Lung (tissue), 12 donors: ENCODE data around the gene FOXN3. TPM values are rescaled to one million over a fixed set of nuclear protein-coding genes. Genes with fewer than 3 reads are reported as not detected.

Source experiments
- ATAC-seq: fragments of 200-7000 bp; cut with Tn5 transposase; one replicate; pipeline ENCODE4 v1.9.1; 2020; ENCODE audit warnings: moderate number of reproducible peaks; ENCODE audit not compliant: insufficient read depth, low FRiP score
- DNase-seq, 3 donors: peaks; one replicate each; pipeline ENCODE4 v3.0.0-alpha.2; 2013 to 2017
- H3K27ac ChIP-seq, 2 donors: one replicate each; pipeline ENCODE4 v1.5.1; 2013; ENCODE audit warnings: mild to moderate bottlenecking in 2 of 2, moderate library complexity in 2 of 2, control low read depth in 1 of 2, inconsistent platforms in 1 of 2, low read depth in 1 of 2, low read length in 1 of 2
- H3K27me3 ChIP-seq, 3 donors: one replicate each; pipeline ENCODE4 v1.5.1; 2013; ENCODE audit warnings: low read length in 2 of 3; ENCODE audit not compliant: control insufficient read depth in 3 of 3, insufficient read depth in 3 of 3
- H3K36me3 ChIP-seq, 4 donors: one replicate each; pipeline ENCODE4 v1.5.1; 2013; ENCODE audit warnings: low read length in 4 of 4, mild to moderate bottlenecking in 1 of 4, moderate library complexity in 1 of 4; ENCODE audit not compliant: control insufficient read depth in 4 of 4, insufficient read depth in 4 of 4
- H3K4me1 ChIP-seq, 5 donors: one replicate each; pipeline ENCODE4 v1.5.1; 2013; ENCODE audit warnings: low read length in 5 of 5, mild to moderate bottlenecking in 2 of 5, moderate library complexity in 1 of 5; ENCODE audit not compliant: control insufficient read depth in 5 of 5, insufficient read depth in 5 of 5
- H3K4me3 ChIP-seq: one replicate; pipeline ENCODE4 v1.5.1; 2013; ENCODE audit warnings: mild to moderate bottlenecking, control low read depth, moderate library complexity
- H3K9ac ChIP-seq, 2 donors: one replicate each; pipeline ENCODE4 v1.5.1; 2013; ENCODE audit warnings: low read length in 2 of 2, control low read depth in 1 of 2; ENCODE audit not compliant: insufficient read depth in 1 of 2
- H3K9me3 ChIP-seq, 4 donors: one replicate each; pipeline ENCODE4 v1.5.1; 2013; ENCODE audit warnings: low read length in 3 of 4, mild to moderate bottlenecking in 1 of 4, moderate library complexity in 1 of 4; ENCODE audit not compliant: control insufficient read depth in 4 of 4, insufficient read depth in 3 of 4
- WGBS, 2 donors: extraction: QIAGEN DNeasy Blood & Tissue Kit; methylation state at CpG; one replicate each; pipeline ENCODE4 v1.1.7; 2013; 5-methylcytosine and 5-hydroxymethylcytosine counted together
- polyA plus RNA-seq, 2 donors: library from polyadenylated mRNA; stranded (reverse); fragments of 200-250 nt; gene quantifications; one replicate each; pipeline ENCODE4 v1.2.1, GENCODE V29; 2013
- total RNA-seq, 2 donors: library from RNA; depleted of rRNA in 1 of 2; stranded (reverse); fragments of >200 nt in 1 of 2; gene quantifications; one replicate each; pipeline ENCODE4 v1.2.1, GENCODE V29; 2014 to 2021
- TF ChIP-seq, protein P1 (sequence below): IDR thresholded peaks from 2 replicates; pipeline ENCODE4 v1.5.1; 2012; ENCODE audit warnings: mild to moderate bottlenecking; ENCODE audit errors: control extremely low read depth, extremely low read depth
- donor health status: control.
- donor health status: control.
- donor health status: Bipolar disorder and iron deficiency.
- donor health status: healthy.
- donor health status: DM: yes; HTN: yes; CAD: no.

Gene FOXN3
- total and polyA plus RNA-seq, 4 donors: 12.7 to 69.7 (median 34.9) TPM

- no peak overlapping the region for H3K9ac ChIP-seq
- WGBS, 2 donors: 86 to 89% methylated on average over 15 of the region's 15 CpGs
- peaks cover 0 to 2% (median 0%) of the 10 kb centered on the region in 4 donors for H3K36me3 ChIP-seq
- H3K27ac ChIP-seq: no peak overlapping the region
- H3K4me3 ChIP-seq: no peak overlapping the region
- TF ChIP-seq, protein P1, sequence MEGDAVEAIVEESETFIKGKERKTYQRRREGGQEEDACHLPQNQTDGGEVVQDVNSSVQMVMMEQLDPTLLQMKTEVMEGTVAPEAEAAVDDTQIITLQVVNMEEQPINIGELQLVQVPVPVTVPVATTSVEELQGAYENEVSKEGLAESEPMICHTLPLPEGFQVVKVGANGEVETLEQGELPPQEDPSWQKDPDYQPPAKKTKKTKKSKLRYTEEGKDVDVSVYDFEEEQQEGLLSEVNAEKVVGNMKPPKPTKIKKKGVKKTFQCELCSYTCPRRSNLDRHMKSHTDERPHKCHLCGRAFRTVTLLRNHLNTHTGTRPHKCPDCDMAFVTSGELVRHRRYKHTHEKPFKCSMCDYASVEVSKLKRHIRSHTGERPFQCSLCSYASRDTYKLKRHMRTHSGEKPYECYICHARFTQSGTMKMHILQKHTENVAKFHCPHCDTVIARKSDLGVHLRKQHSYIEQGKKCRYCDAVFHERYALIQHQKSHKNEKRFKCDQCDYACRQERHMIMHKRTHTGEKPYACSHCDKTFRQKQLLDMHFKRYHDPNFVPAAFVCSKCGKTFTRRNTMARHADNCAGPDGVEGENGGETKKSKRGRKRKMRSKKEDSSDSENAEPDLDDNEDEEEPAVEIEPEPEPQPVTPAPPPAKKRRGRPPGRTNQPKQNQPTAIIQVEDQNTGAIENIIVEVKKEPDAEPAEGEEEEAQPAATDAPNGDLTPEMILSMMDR: no peak
- no peak for DNase-seq
- H3K4me1 ChIP-seq: peaks cover 0 to 16% (median 0%) of the 10 kb centered on the region in 5 donors
- ATAC-seq: no peak
- H3K9me3 ChIP-seq: no peaks in the 10 kb centered on the region
- no peaks in the 10 kb centered on the region for H3K27me3 ChIP-seq
Measured at GRCh38 chr14:89259951-89260609, 157.0 kb downstream of the FOXN3 start.

DNA sequence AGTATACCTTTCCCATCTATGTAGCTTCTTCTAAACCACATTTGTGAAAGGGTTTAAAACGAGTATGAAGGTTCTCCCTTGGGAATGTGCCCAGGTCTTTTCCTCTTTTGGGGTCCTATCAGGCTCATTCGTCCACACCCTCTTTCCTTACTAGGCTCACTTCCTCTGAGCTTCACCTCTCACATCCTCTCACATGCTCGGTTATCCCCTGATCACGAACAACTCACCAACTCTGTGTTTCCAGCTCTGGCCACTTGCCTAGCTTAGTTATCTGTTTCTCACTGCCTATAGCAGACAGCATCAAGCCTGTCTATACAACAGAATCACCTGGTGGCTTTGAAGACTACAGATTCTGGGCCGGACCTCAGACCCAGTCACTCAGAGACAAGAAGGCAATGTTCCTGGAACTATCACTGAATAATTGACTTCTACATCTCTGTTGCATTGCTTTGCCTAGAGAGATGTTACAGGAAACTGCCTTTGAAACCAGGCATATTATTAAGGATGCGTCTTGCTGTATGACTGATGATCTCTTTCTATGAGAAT is 158.2 kb downstream of the FOXN3 start:
- Histone ChIP-seq H3K36me3 (peaks cover 0 to 2% (median 0%) of the 10 kb centered on the region in 4 donors), H3K9me3 (no peaks in the 10 kb centered on the region), H3K4me3 (no peak overlapping the region), H3K4me1 (peaks cover 0 to 10% (median 3%) of the 10 kb centered on the region in 5 donors), H3K27ac (no peak overlapping the region), H3K27me3 (no peaks in the 10 kb centered on the region), H3K9ac (no peak overlapping the region)
- 66 to 74% methylated on average over 6 of the region's 6 CpGs for WGBS, 2 donors
- ATAC-seq (no peak), DNase-seq (no peak)
- TF ChIP-seq, protein P1: no peak

GRCh38 chr14:89256951-89257350 is 160.1 kb downstream of the FOXN3 start:
- TF ChIP-seq, protein P1: no peak
- DNase-seq: no peak
- WGBS, 2 donors: 96 to 100% methylated on average over 1 of the region's 1 CpG
- Histone ChIP-seq H3K27me3 (no peaks in the 10 kb centered on the region), H3K27ac (no peak overlapping the region), H3K4me3 (no peak overlapping the region), H3K9ac (no peak overlapping the region), H3K36me3 (peaks cover 0 to 2% (median 0%) of the 10 kb centered on the region in 4 donors), H3K4me1 (peaks cover 0 to 10% (median 7%) of the 10 kb centered on the region in 5 donors), H3K9me3 (no peaks in the 10 kb centered on the region)
- no peak for ATAC-seq
